ENCODE measurements around the gene SLC25A1.

GRCh38 chr22:19149047-19149883 is 29.3 kb downstream of the SLC25A1 start:
- TF ChIP-seq JUND (IDR thresholded peaks at IDR 0.05) = no peak
- no peak for TF ChIP-seq CTCF (IDR thresholded peaks at IDR 0.05)
